ENCODE data around the gene DYSF.

DYSF gene

DNA sequence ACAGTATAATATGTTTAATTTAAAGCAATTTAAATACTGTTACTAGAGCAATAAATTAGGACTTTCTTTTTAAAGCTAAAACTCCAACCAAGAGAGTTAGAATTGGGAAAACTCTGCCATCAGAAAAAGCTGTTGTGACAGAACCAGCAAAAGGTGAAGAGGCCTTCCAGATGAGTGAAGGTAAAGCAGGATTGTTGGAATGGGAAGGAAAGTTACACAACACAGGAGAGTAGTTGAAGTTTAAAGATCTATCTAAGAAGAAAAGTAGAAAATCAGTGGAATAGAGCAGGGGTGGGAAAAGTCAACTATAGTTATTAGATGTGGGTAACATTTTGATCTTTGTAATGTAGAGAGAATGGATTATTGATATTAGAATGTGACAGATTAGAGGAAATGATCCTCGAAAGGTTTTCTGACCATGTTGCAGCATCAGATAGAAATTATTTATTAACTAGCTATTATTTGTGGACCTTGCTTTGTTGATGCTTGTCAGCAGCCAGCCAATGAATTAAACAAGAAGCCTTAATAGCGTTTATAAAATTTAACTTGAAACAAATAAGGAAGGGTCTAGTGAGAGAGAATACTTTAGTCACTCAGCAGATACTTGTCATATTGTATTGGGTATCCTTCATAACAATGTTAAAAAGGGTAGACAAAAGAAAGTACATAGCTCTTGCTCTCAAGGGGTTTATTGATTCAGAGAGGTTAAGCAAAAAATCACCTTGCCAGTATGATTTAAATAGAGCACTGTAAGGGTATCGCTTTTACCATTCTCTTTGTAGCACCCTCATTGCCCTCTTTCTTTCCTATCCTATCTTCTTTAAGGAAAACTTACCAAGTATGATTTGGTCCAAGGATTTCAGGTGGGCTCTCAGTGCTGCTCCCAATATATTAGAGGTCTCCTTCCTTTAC, 24.6 kb upstream of the DYSF start:
- TF ChIP-seq SIN3A (IDR thresholded peaks at IDR 0.05; ENCODE audit: borderline replicate concordance, insufficient read depth, low read length): no peak
- TF ChIP-seq TAF1 (IDR thresholded peaks at IDR 0.05; ENCODE audit: borderline replicate concordance, insufficient read depth, low read length): no peak
- TF ChIP-seq, protein P1, sequence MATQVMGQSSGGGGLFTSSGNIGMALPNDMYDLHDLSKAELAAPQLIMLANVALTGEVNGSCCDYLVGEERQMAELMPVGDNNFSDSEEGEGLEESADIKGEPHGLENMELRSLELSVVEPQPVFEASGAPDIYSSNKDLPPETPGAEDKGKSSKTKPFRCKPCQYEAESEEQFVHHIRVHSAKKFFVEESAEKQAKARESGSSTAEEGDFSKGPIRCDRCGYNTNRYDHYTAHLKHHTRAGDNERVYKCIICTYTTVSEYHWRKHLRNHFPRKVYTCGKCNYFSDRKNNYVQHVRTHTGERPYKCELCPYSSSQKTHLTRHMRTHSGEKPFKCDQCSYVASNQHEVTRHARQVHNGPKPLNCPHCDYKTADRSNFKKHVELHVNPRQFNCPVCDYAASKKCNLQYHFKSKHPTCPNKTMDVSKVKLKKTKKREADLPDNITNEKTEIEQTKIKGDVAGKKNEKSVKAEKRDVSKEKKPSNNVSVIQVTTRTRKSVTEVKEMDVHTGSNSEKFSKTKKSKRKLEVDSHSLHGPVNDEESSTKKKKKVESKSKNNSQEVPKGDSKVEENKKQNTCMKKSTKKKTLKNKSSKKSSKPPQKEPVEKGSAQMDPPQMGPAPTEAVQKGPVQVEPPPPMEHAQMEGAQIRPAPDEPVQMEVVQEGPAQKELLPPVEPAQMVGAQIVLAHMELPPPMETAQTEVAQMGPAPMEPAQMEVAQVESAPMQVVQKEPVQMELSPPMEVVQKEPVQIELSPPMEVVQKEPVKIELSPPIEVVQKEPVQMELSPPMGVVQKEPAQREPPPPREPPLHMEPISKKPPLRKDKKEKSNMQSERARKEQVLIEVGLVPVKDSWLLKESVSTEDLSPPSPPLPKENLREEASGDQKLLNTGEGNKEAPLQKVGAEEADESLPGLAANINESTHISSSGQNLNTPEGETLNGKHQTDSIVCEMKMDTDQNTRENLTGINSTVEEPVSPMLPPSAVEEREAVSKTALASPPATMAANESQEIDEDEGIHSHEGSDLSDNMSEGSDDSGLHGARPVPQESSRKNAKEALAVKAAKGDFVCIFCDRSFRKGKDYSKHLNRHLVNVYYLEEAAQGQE (IDR thresholded peaks at IDR 0.05; ENCODE audit: insufficient read depth in 1 of 2, low read depth in 2 of 2, low read length in 2 of 2): no peak
- TF ChIP-seq FOXP2 (optimal IDR thresholded peaks at IDR 0.05; ENCODE audit: borderline replicate concordance, extremely low read depth, extremely low read length, insufficient read depth): no peak
- TF ChIP-seq POLR2AphosphoS5 (IDR thresholded peaks at IDR 0.05; ENCODE audit: low read depth, low read length): no peak

DNA sequence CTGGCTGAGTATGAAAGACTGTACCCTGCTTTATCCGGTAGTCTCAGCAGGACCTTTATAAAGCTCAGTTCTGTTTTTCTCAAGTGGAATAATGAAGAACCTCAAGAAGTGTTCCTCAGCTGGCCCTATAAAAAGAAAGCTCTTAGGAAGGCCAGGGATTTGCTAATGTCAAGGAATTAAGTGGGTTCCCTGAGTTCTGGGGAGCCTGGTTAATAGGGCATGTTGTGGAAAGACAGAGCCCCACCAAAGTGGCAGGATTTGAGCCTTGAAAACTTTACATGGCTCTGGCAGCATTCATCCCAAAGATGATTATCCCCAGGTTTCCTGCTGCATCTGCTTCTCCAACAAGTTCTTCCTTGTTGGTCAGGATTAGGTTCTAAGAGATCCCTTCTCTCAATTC, 6.9 kb upstream of the DYSF start:
- no peak for TF ChIP-seq FOXP2 (optimal IDR thresholded peaks at IDR 0.05; ENCODE audit: borderline replicate concordance, extremely low read depth, extremely low read length, insufficient read depth)
- TF ChIP-seq POLR2AphosphoS5 (IDR thresholded peaks at IDR 0.05; ENCODE audit: low read depth, low read length): no peak
- no peak for TF ChIP-seq TAF1 (IDR thresholded peaks at IDR 0.05; ENCODE audit: borderline replicate concordance, insufficient read depth, low read length)
- no peak for TF ChIP-seq SIN3A (IDR thresholded peaks at IDR 0.05; ENCODE audit: borderline replicate concordance, insufficient read depth, low read length)
- TF ChIP-seq, protein P1 (IDR thresholded peaks at IDR 0.05; ENCODE audit: insufficient read depth in 1 of 2, low read depth in 2 of 2, low read length in 2 of 2): no peak

DNA sequence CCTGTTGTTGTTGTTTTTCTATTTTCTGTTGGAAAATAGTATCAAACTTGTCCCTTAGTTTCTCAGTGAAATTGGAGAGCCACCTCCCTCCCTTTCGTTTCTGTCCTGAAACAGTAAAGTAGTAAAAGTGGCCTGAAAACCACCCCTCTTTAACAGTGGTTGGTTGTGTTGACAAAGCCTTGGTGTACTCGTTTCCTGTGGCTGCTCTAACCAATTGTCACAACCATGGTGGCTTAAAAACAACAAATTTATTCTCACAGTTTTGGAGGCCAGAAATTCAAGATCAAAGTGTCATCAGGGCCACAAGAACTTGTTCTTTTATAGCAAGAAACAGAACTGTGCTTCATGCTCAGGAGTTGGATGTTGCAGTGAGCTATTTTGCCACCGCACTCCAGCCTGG, 4.0 kb upstream of the DYSF start:
- TF ChIP-seq SIN3A (IDR thresholded peaks at IDR 0.05; ENCODE audit: borderline replicate concordance, insufficient read depth, low read length): no peak
- no peak for TF ChIP-seq TAF1 (IDR thresholded peaks at IDR 0.05; ENCODE audit: borderline replicate concordance, insufficient read depth, low read length)
- TF ChIP-seq POLR2AphosphoS5 (IDR thresholded peaks at IDR 0.05; ENCODE audit: low read depth, low read length): no peak
- TF ChIP-seq, protein P1 (IDR thresholded peaks at IDR 0.05; ENCODE audit: insufficient read depth in 1 of 2, low read depth in 2 of 2, low read length in 2 of 2): no peak
- TF ChIP-seq FOXP2 (optimal IDR thresholded peaks at IDR 0.05; ENCODE audit: borderline replicate concordance, extremely low read depth, extremely low read length, insufficient read depth): no peak

DNA sequence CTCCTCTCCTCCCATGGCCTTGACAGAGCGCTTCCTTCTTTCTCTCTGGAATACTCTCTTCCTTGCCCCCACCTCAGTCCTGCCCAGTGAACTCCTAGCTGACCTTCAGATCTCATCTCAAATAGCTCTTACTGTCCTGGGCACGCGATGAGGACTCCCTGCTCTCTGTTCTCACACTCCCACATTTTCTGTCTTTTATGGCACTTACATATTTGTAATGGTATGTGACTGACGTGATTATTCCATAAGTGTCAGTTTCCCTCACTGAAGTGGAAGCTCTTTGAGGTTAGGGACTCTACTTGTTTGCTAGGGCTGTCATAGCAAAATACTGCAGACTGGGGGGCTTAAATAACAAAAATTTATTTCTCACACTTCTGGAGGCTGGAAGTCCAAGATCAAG, 1.7 kb upstream of the DYSF start:
- TF ChIP-seq, protein P1 (IDR thresholded peaks at IDR 0.05; ENCODE audit: insufficient read depth in 1 of 2, low read depth in 2 of 2, low read length in 2 of 2): no peak
- TF ChIP-seq SIN3A (IDR thresholded peaks at IDR 0.05; ENCODE audit: borderline replicate concordance, insufficient read depth, low read length) (no peak), POLR2AphosphoS5 (IDR thresholded peaks at IDR 0.05; ENCODE audit: low read depth, low read length) (no peak), FOXP2 (optimal IDR thresholded peaks at IDR 0.05; ENCODE audit: borderline replicate concordance, extremely low read depth, extremely low read length, insufficient read depth) (no peak), TAF1 (IDR thresholded peaks at IDR 0.05; ENCODE audit: borderline replicate concordance, insufficient read depth, low read length) (no peak)

All from PFSK-1 (cell line).